ENCODE measurements around the gene MYO16.
"Not testable (repeated sequence)": the region's sequence is repeated elsewhere in the genome, so short reads cannot be mapped to it uniquely, and the experiment has no call there.

Gene MYO16

DNA sequence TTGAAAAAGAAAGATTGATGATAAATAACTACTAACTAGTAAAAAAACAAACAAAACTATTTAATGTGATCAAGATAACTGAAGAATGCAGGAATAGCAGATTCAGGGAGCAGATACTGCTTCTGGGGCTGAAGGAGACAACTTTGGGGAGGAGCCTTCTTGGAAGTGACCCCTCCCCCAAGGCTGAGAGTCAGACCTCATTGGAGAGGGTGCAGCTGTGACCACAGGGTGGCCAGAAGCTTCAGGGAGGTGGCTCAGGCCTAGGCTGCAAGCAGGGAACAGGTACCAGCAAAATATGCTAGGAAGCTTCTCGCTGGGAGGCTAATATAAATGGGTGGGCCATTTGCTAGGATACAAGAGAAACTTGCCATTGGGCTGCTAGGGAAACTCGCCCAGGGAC lies 149.9 kb downstream of the MYO16 start:
- TF ChIP-seq, protein P1, sequence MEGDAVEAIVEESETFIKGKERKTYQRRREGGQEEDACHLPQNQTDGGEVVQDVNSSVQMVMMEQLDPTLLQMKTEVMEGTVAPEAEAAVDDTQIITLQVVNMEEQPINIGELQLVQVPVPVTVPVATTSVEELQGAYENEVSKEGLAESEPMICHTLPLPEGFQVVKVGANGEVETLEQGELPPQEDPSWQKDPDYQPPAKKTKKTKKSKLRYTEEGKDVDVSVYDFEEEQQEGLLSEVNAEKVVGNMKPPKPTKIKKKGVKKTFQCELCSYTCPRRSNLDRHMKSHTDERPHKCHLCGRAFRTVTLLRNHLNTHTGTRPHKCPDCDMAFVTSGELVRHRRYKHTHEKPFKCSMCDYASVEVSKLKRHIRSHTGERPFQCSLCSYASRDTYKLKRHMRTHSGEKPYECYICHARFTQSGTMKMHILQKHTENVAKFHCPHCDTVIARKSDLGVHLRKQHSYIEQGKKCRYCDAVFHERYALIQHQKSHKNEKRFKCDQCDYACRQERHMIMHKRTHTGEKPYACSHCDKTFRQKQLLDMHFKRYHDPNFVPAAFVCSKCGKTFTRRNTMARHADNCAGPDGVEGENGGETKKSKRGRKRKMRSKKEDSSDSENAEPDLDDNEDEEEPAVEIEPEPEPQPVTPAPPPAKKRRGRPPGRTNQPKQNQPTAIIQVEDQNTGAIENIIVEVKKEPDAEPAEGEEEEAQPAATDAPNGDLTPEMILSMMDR (IDR thresholded peaks at IDR 0.05) = no peak
- Mint-ChIP-seq H3K36me3 (ENCODE audit: low read depth) (peaks cover 12% of the 10 kb centered on the region), H3K9me3 (peaks cover 24% of the 10 kb centered on the region), H3K27me3 (ENCODE audit: low read depth, poor library complexity) (no peaks in the 10 kb centered on the region), H3K27ac (no peak overlapping the region), H3K4me1 (peaks cover 23% of the 10 kb centered on the region), H3K4me3 (no peak overlapping the region)
- no peak for DNase-seq

- H3K4me1 Mint-ChIP-seq = peaks cover 23% of the 10 kb centered on the region
- H3K36me3 Mint-ChIP-seq (ENCODE audit: low read depth) = peaks cover 12% of the 10 kb centered on the region
- TF ChIP-seq, protein P1 (IDR thresholded peaks at IDR 0.05) = no peak
- H3K9me3 Mint-ChIP-seq = peaks cover 24% of the 10 kb centered on the region
- no peak overlapping the region for H3K27ac Mint-ChIP-seq
- DNase-seq = no peak
- no peaks in the 10 kb centered on the region for H3K27me3 Mint-ChIP-seq (ENCODE audit: low read depth, poor library complexity)
- no peak overlapping the region for H3K4me3 Mint-ChIP-seq
Measured at GRCh38 chr13:108780706-108781105, 151.3 kb downstream of the MYO16 start.

DNA sequence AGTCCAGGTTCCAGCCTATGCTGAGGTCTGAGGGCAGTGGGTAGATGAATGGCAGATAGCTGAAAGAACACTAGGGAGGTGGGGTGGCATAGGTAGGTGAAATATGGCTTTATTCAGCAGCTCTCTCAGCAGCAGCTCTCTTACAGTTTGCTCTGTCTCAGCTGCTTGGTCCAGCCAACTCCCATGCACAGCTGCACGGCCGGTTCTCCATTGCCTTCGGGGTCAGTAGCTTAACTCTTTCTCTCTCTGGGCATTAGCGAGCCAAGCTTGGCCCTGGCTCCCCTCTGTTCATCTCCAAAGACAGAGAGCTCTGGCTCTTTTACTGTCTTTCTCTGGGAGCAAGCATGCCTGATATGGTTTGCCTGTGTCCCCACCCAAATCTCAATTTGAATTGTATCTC lies 151.9 kb downstream of the MYO16 start:
- Mint-ChIP-seq H3K36me3 (ENCODE audit: low read depth) (peaks cover 12% of the 10 kb centered on the region), H3K9me3 (peaks cover 24% of the 10 kb centered on the region)
- TF ChIP-seq, protein P1 (IDR thresholded peaks at IDR 0.05) = no peak

DNA sequence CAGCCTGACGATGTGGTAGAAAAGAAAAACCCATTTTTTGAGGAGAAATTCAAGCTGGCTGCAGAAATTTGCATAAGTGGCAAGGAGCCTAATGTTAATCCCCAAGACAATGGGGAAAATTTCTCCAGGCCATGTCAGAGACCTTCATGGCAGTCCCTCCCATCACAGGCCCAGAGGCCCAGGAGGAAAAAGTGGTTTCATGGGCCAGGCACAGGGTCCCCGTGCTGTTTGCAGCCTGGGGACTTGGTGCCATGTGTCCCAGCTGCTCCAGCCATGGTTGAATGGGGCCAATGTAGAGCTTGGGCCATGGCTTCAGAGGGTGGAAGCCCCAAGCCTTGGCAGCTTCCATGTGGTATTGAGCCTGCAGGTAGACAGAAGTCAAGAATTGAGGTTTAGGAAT lies 153.1 kb downstream of the MYO16 start:
- H3K27me3 Mint-ChIP-seq (ENCODE audit: low read depth, poor library complexity); H3K27ac Mint-ChIP-seq; DNase-seq; H3K4me3 Mint-ChIP-seq: not testable (repeated sequence)
- H3K9me3 Mint-ChIP-seq = peaks cover 24% of the 10 kb centered on the region
- H3K4me1 Mint-ChIP-seq = peaks cover 18% of the 10 kb centered on the region
- H3K36me3 Mint-ChIP-seq (ENCODE audit: low read depth) = peaks cover 12% of the 10 kb centered on the region

More for the DNA sequence above, 151.9 kb downstream of the MYO16 start:
- Mint-ChIP-seq H3K4me1 (peaks cover 23% of the 10 kb centered on the region), H3K4me3 (no peak overlapping the region), H3K27me3 (ENCODE audit: low read depth, poor library complexity) (no peaks in the 10 kb centered on the region), H3K27ac (no peak overlapping the region)
- DNase-seq = no peak

DNA sequence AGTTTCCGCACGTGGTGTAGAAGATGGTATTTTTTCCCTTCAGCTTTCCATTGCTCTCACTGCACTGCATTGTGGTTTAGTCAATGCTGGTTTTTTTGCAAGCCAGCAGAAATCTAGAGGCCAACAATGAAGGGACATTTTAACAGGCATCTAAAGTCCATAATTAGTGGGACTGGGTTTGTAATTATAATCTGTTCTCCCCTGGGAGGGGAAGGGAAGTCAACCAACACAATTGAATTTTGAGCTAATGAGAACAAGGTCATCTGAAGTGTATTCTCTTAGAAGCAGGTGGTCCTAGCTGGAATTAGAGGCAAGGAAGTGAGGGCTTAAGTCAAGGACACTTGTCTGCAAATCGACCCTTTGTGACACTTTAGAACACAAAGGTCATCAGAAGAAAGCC lies 156.4 kb downstream of the MYO16 start:
- Mint-ChIP-seq H3K27ac (no peak overlapping the region), H3K4me3 (no peak overlapping the region), H3K27me3 (ENCODE audit: low read depth, poor library complexity) (no peaks in the 10 kb centered on the region), H3K36me3 (ENCODE audit: low read depth) (peaks cover 12% of the 10 kb centered on the region), H3K4me1 (peaks cover 9% of the 10 kb centered on the region), H3K9me3 (peaks cover 23% of the 10 kb centered on the region)
- TF ChIP-seq, protein P1 (IDR thresholded peaks at IDR 0.05) = no peak
- DNase-seq = no peak

GRCh38 chr13:108786456-108787200 lies 157.2 kb downstream of the MYO16 start:
- peaks cover 15% of the 10 kb centered on the region for H3K9me3 Mint-ChIP-seq
- H3K4me1 Mint-ChIP-seq = peaks cover 9% of the 10 kb centered on the region
- peaks cover 12% of the 10 kb centered on the region for H3K36me3 Mint-ChIP-seq (ENCODE audit: low read depth)
- H3K4me3 Mint-ChIP-seq = no peak overlapping the region
- no peaks in the 10 kb centered on the region for H3K27me3 Mint-ChIP-seq (ENCODE audit: low read depth, poor library complexity)
- TF ChIP-seq, protein P1 (IDR thresholded peaks at IDR 0.05) = no peak
- no peak overlapping the region for H3K27ac Mint-ChIP-seq
- DNase-seq = no peak

Measured in nephron progenitor cell (in vitro differentiated cells).